Fibroblast of the aortic adventitia (primary cell): ENCODE results near the gene ELFN2. TPM values are rescaled to one million over a fixed set of nuclear protein-coding genes. Genes with fewer than 3 reads are reported as not detected.

Source experiments
- DNase-seq: peaks from one replicate; pipeline ENCODE4 v3.0.0-alpha.2; 2010; ENCODE audit warnings: low read depth
- H3K4me3 ChIP-seq: 2 replicates; pipeline ENCODE4 v1.5.1; 2011; ENCODE audit warnings: low read depth, mild to moderate bottlenecking, control low read depth, low read length, moderate library complexity
- total RNA-seq: library from RNA; depleted of rRNA; stranded (reverse); fragments of >200 nt; gene quantifications from 2 replicates; pipeline ENCODE4 v1.2.3, GENCODE V29; 2012; ENCODE audit warnings: low replicate concordance
- TF ChIP-seq, protein P1 (sequence below): IDR thresholded peaks from 2 replicates; pipeline ENCODE4 v1.5.1; 2011; ENCODE audit warnings: mild to moderate bottlenecking, low read length, control low read depth, inconsistent platforms; ENCODE audit not compliant: insufficient read depth

The ELFN2 gene
- total RNA-seq, 1 donor = 0.18 TPM

DNA sequence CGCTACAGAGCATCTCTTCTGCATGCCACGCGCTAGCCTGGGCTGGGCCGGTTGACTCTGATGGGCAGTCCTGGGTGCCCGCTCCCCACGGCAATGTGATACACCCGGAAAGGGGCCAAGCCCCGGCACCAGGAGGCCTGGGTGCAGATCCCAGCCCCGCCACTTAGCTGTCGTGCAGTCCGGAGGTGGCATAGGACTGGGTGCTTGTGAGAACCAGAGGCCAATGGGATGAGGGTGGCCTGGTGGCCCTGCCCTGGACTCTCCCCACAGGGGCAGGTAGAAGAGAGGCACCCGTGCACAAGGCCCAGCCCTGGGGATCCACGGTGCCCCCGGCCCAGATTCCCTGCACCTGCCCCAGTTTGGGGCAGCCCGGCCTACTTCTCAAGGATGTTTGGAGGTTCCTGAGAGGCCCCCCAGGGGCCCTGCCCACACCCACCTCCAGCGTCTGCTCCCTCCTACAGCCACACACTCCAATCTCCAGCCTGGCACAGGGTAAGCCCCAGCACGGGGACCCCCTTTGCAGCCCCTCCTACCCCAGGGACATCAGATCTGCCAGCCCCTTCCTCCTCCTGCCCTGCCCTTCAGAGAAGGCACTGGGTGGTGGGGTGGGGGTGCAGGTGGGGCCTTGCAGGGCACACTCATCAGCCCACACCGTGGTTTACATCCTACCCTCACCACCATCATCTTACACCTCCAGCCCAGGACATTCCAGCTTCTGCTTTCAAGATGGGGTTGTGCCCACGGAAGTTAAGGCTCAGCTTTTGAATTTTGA is 78.0 kb downstream of the ELFN2 start:
- TF ChIP-seq, protein P1, sequence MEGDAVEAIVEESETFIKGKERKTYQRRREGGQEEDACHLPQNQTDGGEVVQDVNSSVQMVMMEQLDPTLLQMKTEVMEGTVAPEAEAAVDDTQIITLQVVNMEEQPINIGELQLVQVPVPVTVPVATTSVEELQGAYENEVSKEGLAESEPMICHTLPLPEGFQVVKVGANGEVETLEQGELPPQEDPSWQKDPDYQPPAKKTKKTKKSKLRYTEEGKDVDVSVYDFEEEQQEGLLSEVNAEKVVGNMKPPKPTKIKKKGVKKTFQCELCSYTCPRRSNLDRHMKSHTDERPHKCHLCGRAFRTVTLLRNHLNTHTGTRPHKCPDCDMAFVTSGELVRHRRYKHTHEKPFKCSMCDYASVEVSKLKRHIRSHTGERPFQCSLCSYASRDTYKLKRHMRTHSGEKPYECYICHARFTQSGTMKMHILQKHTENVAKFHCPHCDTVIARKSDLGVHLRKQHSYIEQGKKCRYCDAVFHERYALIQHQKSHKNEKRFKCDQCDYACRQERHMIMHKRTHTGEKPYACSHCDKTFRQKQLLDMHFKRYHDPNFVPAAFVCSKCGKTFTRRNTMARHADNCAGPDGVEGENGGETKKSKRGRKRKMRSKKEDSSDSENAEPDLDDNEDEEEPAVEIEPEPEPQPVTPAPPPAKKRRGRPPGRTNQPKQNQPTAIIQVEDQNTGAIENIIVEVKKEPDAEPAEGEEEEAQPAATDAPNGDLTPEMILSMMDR = no peak
- no peak overlapping the region for H3K4me3 ChIP-seq
- DNase-seq = no peak

DNA sequence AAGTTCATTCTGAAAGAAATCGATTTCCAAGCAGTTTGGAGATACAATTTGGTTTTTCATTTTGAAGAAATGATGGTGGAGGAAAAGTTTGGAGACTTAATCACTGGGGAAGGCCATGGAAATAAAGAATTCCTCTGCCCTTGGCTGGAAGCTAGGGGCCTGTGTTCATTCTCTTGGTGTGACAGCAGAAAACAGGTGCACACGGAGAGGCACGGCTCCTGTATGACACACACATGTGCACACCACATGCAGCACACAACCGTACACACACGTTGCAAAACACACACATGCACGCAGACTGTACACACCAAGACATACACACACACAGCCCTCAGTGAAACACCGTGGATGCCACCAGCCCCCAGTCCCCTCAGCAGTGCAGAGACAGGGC is 80.8 kb downstream of the ELFN2 start:
- DNase-seq = no peak
- H3K4me3 ChIP-seq = no peak overlapping the region
- TF ChIP-seq, protein P1 = no peak

DNA sequence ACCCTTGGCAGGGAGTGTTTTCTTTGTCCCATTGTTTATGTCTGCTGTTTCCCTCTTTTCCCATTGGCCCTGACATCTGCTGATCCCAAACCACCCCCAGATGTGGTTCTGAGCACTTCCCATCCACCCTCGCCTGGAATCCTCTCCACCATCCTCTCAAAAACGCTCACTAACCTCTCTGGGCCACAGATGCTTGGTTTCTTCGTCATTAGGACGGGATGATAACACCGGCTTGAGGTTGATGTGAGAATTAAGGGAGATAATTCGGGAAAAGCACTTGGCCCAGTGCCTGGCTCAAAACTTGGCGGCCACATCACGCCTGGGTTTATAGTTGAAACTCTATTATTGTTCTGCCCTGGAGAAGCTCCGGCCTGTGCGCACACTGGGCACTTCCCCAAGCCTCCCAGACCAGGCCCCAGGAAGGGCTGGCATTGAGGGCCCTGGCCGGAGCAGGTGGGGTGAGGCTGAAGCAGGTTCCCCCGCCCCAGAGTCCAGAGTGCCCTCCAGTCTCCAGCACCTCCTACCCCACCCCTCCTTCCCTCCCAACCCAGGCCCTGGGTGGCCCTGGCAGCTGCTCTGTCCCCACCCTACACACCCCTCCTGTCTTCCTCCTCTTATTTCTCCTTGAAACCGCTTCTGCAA is 81.3 kb downstream of the ELFN2 start:
- peak; percentile 99 for DNase-seq
- TF ChIP-seq, protein P1 = no peak
- H3K4me3 ChIP-seq = no peak overlapping the region

- no peak for DNase-seq
- TF ChIP-seq, protein P1 = no peak
- no peak overlapping the region for H3K4me3 ChIP-seq
Measured at GRCh38 chr22:37344735-37345449, 82.4 kb downstream of the ELFN2 start.

DNA sequence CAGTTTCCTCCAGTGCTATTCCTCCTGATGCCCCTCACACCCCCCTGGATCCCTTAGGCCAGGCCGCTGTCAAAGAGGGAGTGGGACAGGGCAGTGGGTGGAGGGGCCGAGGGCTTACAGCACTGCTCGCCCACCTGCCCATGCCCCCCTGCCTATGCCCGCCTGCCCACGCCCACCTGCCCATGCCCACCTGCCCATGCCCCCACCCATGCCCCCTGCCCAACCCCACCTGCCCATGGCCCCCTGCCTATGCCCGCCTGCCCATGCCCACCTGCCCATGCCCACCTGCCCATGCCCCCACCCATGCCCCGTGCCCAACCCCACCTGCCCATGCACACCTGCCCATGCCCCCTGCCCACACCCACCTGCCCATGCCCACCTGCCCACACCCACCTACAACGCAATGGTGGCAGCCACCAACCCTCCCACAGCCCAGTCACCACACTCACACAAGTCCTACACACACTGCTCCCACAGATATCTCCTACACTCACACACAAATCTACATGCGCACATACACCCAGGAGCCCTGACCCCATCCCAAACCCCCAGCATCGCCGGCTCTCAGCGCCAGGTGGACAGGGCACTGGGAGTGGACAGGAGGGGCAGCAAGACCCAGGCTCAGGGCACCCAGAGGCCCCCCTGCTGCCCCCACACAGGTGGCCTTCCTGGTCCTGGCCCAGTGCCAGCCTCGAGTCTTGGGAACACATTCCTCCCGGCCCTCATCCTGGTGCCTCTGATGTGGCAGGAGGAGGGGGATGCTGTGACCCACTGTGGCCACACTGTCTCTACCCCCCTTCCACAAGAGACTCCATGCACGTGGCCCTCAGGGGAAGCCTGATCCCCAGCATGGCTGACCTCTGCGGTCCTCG is 83.2 kb downstream of the ELFN2 start:
- TF ChIP-seq, protein P1 = no peak
- no peak overlapping the region for H3K4me3 ChIP-seq
- no peak for DNase-seq

DNA sequence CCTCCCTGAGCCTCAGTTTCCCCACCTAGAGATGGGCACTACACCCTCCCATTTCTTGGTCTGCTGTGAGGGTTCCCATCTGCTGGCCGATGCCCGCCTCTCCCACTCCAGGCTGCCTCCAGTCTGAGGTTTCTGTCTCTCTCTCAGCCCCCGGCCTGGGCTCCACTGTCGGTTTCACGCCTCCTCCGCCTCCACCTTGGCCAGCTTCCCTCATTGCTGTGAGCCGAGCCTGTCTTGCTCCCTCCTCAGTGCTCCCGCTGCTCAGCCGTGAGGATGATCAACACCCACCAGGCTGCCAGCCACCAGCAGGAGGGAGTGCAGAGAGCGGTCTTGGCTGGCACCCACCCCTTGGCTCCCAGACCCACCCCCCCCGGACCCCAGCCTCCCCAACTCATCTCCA is 83.9 kb downstream of the ELFN2 start:
- no peak for DNase-seq
- TF ChIP-seq, protein P1 = no peak
- no peak overlapping the region for H3K4me3 ChIP-seq
